IgD-negative memory B cell (primary cell): ENCODE data around the gene PDZRN4. TPM values are rescaled to one million over a fixed set of nuclear protein-coding genes. Genes with fewer than 3 reads are reported as not detected.

Experiments
- H3K27ac Mint-ChIP-seq, 3 donors: one replicate each; pipeline ENCODE4 v1.8.0; 2020 to 2022; ENCODE audit warnings: mild to moderate bottlenecking in 3 of 3, mixed read lengths in 3 of 3, moderate library complexity in 1 of 3
- H3K27me3 Mint-ChIP-seq: one replicate; pipeline ENCODE4 v1.8.0; 2021; ENCODE audit warnings: mixed read lengths
- H3K36me3 Mint-ChIP-seq: one replicate; pipeline ENCODE4 v1.8.0; 2020; ENCODE audit warnings: mild to moderate bottlenecking, mixed read lengths
- H3K4me1 Mint-ChIP-seq, 3 donors: one replicate each; pipeline ENCODE4 v1.8.0; 2020 to 2022; ENCODE audit warnings: mixed read lengths in 3 of 3, mild to moderate bottlenecking in 1 of 3
- H3K4me3 Mint-ChIP-seq, 4 donors: one replicate each; pipeline ENCODE4 v1.8.0; 2020 to 2022; ENCODE audit warnings: mild to moderate bottlenecking in 4 of 4, mixed read lengths in 4 of 4, moderate library complexity in 3 of 4
- H3K9me3 Mint-ChIP-seq, 3 donors: one replicate each; pipeline ENCODE4 v1.8.0; 2020 to 2021; ENCODE audit warnings: mixed read lengths in 3 of 3, mild to moderate bottlenecking in 1 of 3
- polyA plus RNA-seq: library from polyadenylated mRNA; unstranded; fragments of 300-500 nt; fragmentation: Illumina TruSeq; gene quantifications from one replicate; pipeline ENCODE4 v1.2.3, GENCODE V29; 2021

PDZRN4 gene
- polyA plus RNA-seq, 1 donor from 2014 or later, result not detected

- Mint-ChIP-seq H3K9me3 (peaks cover 0 to 2% (median 0%) of the 10 kb centered on the region in 3 donors), H3K4me3 (no peak overlapping the region), H3K27me3 (no peaks in the 10 kb centered on the region), H3K36me3 (peaks cover 2% of the 10 kb centered on the region), H3K4me1 (no peaks in the 10 kb centered on the region), H3K27ac (no peak overlapping the region)
Measured at GRCh38 chr12:41418586-41418985, 230.5 kb downstream of the PDZRN4 start.

GRCh38 chr12:41419131-41419893 is 231.2 kb downstream of the PDZRN4 start:
- H3K36me3 Mint-ChIP-seq, result peaks cover 2% of the 10 kb centered on the region

GRCh38 chr12:41424651-41425050 is 236.5 kb downstream of the PDZRN4 start:
- Mint-ChIP-seq H3K27ac (no peak overlapping the region), H3K27me3 (peaks cover 2% of the 10 kb centered on the region), H3K36me3 (peaks cover 2% of the 10 kb centered on the region), H3K9me3 (peaks cover 0 to 5% (median 0%) of the 10 kb centered on the region in 3 donors), H3K4me1 (no peaks in the 10 kb centered on the region), H3K4me3 (no peak overlapping the region)

More at GRCh38 chr12:41419131-41419893, 231.2 kb downstream of the PDZRN4 start:
- H3K27ac Mint-ChIP-seq, result no peak overlapping the region
- H3K27me3 Mint-ChIP-seq, result no peaks in the 10 kb centered on the region
- no peaks in the 10 kb centered on the region for H3K4me1 Mint-ChIP-seq
- H3K4me3 Mint-ChIP-seq, result no peak overlapping the region
- H3K9me3 Mint-ChIP-seq, result peaks cover 0 to 2% (median 0%) of the 10 kb centered on the region in 3 donors

GRCh38 chr12:41433460-41433859 is 245.3 kb downstream of the PDZRN4 start:
- Mint-ChIP-seq H3K27me3 (no peaks in the 10 kb centered on the region), H3K9me3 (peaks cover 0 to 3% (median 0%) of the 10 kb centered on the region in 3 donors), H3K4me1 (peaks cover 0 to 5% (median 0%) of the 10 kb centered on the region in 3 donors), H3K36me3 (no peaks in the 10 kb centered on the region), H3K4me3 (no peak overlapping the region), H3K27ac (no peak overlapping the region)

GRCh38 chr12:41436076-41436475 is 248.0 kb downstream of the PDZRN4 start:
- H3K4me3 Mint-ChIP-seq, result no peak overlapping the region
- no peaks in the 10 kb centered on the region for H3K36me3 Mint-ChIP-seq
- no peaks in the 10 kb centered on the region for H3K9me3 Mint-ChIP-seq
- H3K4me1 Mint-ChIP-seq, result peaks cover 0 to 3% (median 0%) of the 10 kb centered on the region in 3 donors
- no peak overlapping the region for H3K27ac Mint-ChIP-seq
- H3K27me3 Mint-ChIP-seq, result no peaks in the 10 kb centered on the region

- no peak overlapping the region for H3K4me3 Mint-ChIP-seq
- H3K9me3 Mint-ChIP-seq, result no peaks in the 10 kb centered on the region
Measured at GRCh38 chr12:41437563-41437962, 249.4 kb downstream of the PDZRN4 start.

GRCh38 chr12:41438854-41439541 is 250.9 kb downstream of the PDZRN4 start:
- Mint-ChIP-seq H3K4me3 (no peak overlapping the region), H3K9me3 (no peaks in the 10 kb centered on the region), H3K27me3 (no peaks in the 10 kb centered on the region), H3K27ac (no peak overlapping the region), H3K36me3 (no peaks in the 10 kb centered on the region), H3K4me1 (no peaks in the 10 kb centered on the region)

More at GRCh38 chr12:41437563-41437962, 249.4 kb downstream of the PDZRN4 start:
- Mint-ChIP-seq H3K27ac (no peak overlapping the region), H3K36me3 (no peaks in the 10 kb centered on the region), H3K27me3 (no peaks in the 10 kb centered on the region), H3K4me1 (peaks cover 0 to 3% (median 0%) of the 10 kb centered on the region in 3 donors)

- Mint-ChIP-seq H3K4me3 (no peak overlapping the region), H3K4me1 (no peaks in the 10 kb centered on the region), H3K27ac (no peak overlapping the region), H3K36me3 (no peaks in the 10 kb centered on the region), H3K27me3 (no peaks in the 10 kb centered on the region), H3K9me3 (no peaks in the 10 kb centered on the region)
Measured at GRCh38 chr12:41439801-41440200, 251.7 kb downstream of the PDZRN4 start.

GRCh38 chr12:41441180-41441579 is 253.1 kb downstream of the PDZRN4 start:
- Mint-ChIP-seq H3K36me3 (no peaks in the 10 kb centered on the region), H3K4me1 (no peaks in the 10 kb centered on the region), H3K27ac (no peak overlapping the region), H3K9me3 (no peaks in the 10 kb centered on the region), H3K4me3 (no peak overlapping the region), H3K27me3 (no peaks in the 10 kb centered on the region)

GRCh38 chr12:41442896-41443295 is 254.8 kb downstream of the PDZRN4 start:
- no peaks in the 10 kb centered on the region for H3K36me3 Mint-ChIP-seq
- no peaks in the 10 kb centered on the region for H3K4me1 Mint-ChIP-seq
- no peaks in the 10 kb centered on the region for H3K27me3 Mint-ChIP-seq
- H3K27ac Mint-ChIP-seq, result no peak overlapping the region
- no peaks in the 10 kb centered on the region for H3K9me3 Mint-ChIP-seq
- no peak overlapping the region for H3K4me3 Mint-ChIP-seq

- no peaks in the 10 kb centered on the region for H3K4me1 Mint-ChIP-seq
- H3K36me3 Mint-ChIP-seq, result no peaks in the 10 kb centered on the region
- no peak overlapping the region for H3K4me3 Mint-ChIP-seq
- no peak overlapping the region for H3K27ac Mint-ChIP-seq
- no peaks in the 10 kb centered on the region for H3K27me3 Mint-ChIP-seq
- no peaks in the 10 kb centered on the region for H3K9me3 Mint-ChIP-seq
Measured at GRCh38 chr12:41443690-41444089, 255.6 kb downstream of the PDZRN4 start.

GRCh38 chr12:41452838-41453407 is 264.8 kb downstream of the PDZRN4 start:
- Mint-ChIP-seq H3K9me3 (peaks cover 0 to 1% (median 0%) of the 10 kb centered on the region in 3 donors), H3K4me3 (no peak overlapping the region), H3K27ac (no peak overlapping the region), H3K4me1 (no peaks in the 10 kb centered on the region), H3K36me3 (no peaks in the 10 kb centered on the region), H3K27me3 (no peaks in the 10 kb centered on the region)

GRCh38 chr12:41453409-41453808 is 265.3 kb downstream of the PDZRN4 start:
- Mint-ChIP-seq H3K27ac (no peak overlapping the region), H3K9me3 (peaks cover 0 to 1% (median 0%) of the 10 kb centered on the region in 3 donors), H3K27me3 (no peaks in the 10 kb centered on the region), H3K4me3 (no peak overlapping the region), H3K4me1 (no peaks in the 10 kb centered on the region), H3K36me3 (no peaks in the 10 kb centered on the region)

- no peak overlapping the region for H3K4me3 Mint-ChIP-seq
- no peaks in the 10 kb centered on the region for H3K27me3 Mint-ChIP-seq
- H3K4me1 Mint-ChIP-seq, result no peaks in the 10 kb centered on the region
- peaks cover 0 to 1% (median 0%) of the 10 kb centered on the region in 3 donors for H3K9me3 Mint-ChIP-seq
- H3K27ac Mint-ChIP-seq, result no peak overlapping the region
- peaks cover 1% of the 10 kb centered on the region for H3K36me3 Mint-ChIP-seq
Measured at GRCh38 chr12:41459111-41459905, 271.2 kb downstream of the PDZRN4 start.

- Mint-ChIP-seq H3K9me3 (peaks cover 0 to 1% (median 0%) of the 10 kb centered on the region in 3 donors), H3K36me3 (peaks cover 1% of the 10 kb centered on the region), H3K4me3 (no peak overlapping the region), H3K27ac (no peak overlapping the region), H3K27me3 (no peaks in the 10 kb centered on the region), H3K4me1 (no peaks in the 10 kb centered on the region)
Measured at GRCh38 chr12:41459906-41460214, 271.7 kb downstream of the PDZRN4 start.
